ENCODE data around the gene PRPF19. TPM values are rescaled to one million over a fixed set of nuclear protein-coding genes. Genes with fewer than 3 reads are reported as not detected.
A peak's percentile ranks its signal among the peaks of the same experiment; 100 is the strongest.
"Not testable (repeated sequence)": the region's sequence is repeated elsewhere in the genome, so short reads cannot be mapped to it uniquely, and the experiment has no call there.

PRPF19 gene
- total RNA-seq, 1 experiment from 2014 or later = 91.2 TPM

DNA sequence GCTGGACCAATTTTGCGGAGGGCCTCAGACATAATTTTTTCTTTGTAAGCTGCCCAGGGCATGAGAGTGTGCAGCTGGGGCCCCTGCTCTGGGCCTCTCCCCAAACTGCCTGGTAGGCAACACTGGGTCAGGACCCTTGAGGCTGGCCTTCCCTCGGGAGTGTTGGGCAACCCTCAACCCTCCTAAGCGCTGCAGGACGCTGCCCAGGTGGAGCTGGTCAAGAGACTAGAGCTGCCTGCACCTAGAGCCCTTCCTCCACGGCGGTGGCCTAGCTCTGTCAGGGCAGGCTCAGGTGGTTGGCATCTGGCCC is 17.4 kb upstream of the PRPF19 start:
- no peak for DNase-seq (ENCODE audit: low read depth)

DNA sequence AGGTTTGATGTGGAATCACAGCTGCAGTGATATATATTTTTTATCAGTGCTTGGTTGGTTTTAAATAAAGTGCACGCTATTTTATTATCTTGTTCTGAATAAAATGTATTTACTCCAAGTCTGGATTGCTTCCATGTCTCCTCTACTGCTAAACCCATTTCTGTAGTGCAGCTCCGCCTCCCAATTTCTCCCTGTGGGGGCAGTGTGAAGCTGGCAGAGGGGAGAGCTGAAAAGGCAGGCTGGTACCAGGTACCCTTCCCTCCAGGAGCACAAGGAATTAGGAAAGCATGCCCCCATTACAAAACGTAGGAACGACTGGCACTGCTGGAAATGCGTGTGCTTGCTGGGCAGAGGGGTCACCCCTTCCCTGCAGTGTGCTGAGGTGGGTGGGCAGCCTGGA is 16.9 kb upstream of the PRPF19 start:
- DNase-seq (ENCODE audit: low read depth) = no peak

DNA sequence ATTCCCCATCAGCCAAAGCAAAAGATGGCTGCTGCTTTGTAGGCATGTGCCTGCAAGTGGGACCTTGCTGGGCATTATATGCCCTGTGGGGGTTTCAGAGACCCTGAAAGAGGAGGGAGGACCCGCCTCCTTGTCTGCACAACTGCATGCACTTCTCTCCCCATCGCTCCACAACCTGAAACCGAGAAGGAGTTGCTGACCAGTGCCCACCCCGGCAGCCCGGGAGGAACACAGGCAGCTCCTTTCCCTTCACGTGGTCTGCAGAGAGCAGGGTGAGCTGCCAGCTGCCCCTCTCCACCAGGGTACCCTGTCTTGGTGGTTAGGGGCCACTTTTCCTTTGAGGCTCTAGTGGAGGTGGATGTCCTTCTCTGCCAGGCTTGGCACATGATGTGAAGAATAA is 16.5 kb upstream of the PRPF19 start:
- DNase-seq (ENCODE audit: low read depth) = no peak

DNA sequence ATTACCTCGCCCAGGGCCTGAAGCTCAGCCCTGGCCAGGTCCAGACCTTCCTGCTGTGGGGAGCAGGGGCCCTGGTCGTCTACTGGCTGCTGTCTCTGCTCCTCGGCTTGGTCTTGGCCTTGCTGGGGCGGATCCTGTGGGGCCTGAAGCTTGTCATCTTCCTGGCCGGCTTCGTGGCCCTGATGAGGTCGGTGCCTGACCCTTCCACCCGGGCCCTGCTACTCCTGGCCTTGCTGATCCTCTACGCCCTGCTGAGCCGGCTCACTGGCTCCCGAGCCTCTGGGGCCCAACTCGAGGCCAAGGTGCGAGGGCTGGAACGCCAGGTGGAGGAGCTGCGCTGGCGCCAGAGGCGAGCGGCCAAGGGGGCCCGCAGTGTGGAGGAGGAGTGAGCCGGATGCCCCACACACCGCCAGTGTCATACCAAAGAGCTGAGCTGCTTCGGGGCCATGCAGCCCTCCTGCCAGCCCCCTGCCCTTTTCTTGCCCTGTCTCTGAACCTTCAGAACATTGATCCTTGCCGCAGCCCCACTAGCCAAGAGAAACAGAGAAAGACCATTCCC is 15.5 kb upstream of the PRPF19 start:
- DNase-seq (ENCODE audit: low read depth) = no peak

DNA sequence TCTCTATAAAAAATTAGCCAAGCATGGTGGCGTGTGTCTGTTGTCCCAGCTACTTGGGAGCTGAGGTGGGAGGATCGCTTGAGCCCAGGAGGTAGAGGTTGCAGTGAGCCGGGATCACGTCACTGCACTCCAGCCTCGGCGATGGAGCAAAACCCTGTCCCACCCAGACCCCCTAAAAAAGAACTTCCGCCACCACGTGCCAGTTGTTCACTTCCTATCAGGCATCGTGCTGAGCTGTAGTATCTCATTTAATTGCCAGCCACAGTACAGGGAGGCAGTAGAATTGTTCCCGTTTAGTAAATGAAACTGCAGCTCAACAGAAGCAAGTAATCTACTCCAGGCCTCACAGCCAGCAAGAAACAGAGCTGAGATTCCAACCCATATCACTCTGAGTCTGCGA is 14.9 kb upstream of the PRPF19 start:
- DNase-seq (ENCODE audit: low read depth) = no peak

DNA sequence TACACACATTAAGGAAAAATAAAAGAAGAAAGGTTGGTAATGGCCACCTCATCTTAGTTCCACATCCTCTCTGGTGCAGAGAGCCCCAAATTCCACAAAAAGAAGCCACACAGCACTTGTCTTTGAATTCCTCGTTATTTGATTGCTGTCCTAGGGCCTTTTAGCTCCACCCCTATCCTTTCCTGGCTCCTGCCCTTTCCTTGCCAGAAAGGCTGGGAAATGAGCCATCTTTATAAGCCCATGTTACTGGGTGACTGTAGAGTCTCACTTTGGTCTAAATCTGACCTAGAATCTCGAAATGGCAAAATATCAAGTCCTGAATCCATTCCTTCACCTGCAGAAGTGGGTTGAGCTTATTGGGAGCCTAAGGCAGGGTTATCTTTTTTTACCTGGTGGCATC is 13.6 kb upstream of the PRPF19 start:
- DNase-seq (ENCODE audit: low read depth) = no peak

DNA sequence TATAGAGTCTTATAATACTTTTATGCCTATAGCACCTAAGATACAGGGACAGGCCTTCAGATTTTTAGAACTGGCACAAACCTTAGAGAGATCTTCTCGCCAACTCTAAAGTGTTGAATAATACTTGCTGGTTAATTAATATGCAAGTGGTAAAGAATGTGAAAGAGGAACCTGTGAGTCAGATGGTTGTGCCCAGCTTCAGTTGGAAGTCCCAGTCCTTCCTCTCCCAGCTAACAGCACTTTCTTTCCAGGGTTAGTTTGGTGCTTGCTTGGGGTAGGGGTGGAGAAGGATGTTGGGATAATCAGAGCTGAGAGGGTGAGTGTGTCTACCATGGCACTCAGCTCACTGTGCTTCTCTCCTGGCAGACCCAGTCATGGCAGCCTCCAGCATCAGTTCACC is 12.9 kb upstream of the PRPF19 start:
- DNase-seq (ENCODE audit: low read depth) = no peak

DNA sequence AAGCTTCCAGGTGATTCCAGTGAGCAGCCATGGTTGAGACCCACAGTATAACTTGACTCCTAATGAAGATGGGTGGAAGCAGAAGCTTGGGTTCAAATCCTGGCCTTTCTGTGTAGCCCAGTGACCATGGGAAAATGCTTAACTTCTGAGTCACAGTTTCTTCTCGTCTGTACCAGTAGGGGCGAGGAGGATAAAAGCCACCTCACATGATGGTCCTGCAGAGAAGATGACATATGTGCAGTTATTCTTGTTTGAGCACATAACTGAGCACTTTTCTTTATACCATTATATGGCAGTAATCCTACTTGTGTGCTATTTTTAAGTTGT is 12.5 kb upstream of the PRPF19 start:
- DNase-seq (ENCODE audit: low read depth) = peak; percentile 27

DNA sequence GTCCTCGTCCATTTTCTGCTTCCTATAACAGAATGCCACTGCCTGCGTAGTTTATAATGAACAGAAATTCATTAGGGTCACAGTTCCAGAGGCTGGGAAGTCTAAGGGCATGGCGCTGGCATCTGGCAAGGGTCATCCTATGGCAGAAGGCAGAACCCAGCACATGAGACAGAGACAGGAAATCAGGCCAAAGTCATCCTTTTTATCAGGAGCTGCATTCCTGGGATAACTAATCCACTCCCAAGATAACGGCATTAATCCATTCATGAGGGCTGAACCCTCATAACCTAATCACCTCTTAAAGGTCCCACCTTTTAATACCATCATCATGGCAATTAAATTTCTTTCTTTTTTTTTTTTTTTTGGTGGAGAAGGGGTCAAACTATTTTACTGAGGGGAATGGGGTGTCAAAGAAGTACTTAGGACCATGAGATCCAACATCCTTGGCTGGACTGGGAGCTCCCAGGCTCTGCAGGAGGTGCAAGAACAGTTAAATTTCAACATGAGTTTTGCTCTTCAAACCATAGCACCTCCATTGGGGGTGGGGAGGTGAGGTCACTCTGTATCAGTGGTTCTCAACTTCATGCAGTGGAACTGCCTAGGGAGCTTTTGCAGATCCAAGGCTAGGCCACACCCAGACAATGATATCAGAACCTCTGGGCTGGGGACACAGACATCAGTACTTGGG is 12.0 kb upstream of the PRPF19 start:
- no peak for DNase-seq (ENCODE audit: low read depth)

DNA sequence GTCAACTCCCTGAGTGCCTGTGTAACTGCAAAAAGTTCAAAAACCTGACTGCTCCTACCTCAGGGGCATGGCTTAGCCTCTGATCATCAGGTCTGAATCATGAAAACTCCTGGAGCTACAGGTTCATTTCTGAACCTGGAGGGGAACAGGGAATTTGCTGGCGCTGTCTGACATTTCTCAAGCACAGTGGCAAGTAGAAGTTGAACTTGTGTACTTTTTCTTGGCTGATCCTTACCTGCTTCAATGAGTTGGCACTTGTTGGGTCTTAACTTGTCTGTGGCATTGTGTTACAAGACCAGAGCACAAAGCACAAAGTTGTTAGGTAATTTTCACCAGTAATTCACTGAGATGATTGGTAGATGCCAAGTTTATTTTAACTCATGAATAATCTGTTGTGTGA is 10.9 kb upstream of the PRPF19 start:
- no peak for DNase-seq (ENCODE audit: low read depth)

DNA sequence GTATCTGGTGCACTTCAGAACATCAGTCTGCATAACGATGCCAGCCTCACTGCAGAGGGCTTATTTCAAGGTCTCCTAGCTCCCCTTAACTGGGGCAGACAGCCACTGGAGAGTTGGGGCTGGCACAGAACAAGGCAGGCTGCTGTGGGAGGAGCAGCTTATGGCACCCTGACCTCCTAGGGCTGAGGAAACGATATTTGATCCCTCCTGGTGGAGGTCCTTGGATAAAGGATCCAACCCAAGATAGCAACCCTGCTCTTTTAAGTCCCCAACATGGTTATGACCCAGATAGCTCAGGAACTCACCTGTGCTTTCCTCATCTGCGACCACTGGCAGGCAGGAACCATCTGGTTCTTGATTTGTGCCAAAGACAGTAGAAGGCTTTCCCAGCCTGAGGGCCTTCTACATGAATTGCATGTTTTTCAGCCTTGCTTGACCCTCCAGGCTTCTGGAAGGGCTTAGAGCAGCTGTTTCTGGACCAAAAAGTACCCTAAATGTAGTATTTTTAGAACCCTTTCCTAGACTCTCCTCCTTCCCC is 10.4 kb upstream of the PRPF19 start:
- DNase-seq (ENCODE audit: low read depth) = no peak

DNA sequence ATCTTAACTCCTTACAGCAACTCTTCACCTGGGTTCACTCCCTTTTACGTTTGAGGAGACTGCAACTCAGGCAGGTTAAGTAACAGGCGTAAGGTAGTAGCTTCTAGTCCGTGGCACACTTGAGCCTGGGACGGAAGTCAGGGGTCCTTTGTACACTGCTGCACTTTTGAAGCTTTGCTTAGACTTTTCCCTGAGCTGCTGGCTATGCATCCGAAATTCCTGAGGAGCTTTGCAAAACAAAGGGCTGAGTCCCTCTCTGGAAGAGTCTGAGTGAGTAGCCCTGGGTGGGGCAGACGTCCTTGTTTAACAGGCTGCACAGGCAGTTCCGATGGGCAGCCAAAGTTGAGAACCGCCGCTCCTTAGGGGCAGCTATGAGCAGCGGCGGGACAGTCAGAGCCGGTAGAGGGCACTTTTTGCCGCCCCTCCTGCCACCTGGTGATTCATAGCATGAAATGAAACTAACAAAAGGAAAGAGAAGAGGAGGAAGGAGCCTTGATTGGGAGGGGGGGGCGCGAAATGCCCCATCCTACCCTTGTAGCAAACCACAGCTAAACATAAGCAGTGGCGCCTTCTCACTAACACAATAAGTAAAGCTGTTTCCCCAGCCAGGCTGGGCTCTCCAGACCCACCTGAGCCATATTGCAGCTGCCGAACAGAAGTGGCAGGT is 9.0 kb upstream of the PRPF19 start:
- peak; percentile 81 for DNase-seq (ENCODE audit: low read depth)

DNA sequence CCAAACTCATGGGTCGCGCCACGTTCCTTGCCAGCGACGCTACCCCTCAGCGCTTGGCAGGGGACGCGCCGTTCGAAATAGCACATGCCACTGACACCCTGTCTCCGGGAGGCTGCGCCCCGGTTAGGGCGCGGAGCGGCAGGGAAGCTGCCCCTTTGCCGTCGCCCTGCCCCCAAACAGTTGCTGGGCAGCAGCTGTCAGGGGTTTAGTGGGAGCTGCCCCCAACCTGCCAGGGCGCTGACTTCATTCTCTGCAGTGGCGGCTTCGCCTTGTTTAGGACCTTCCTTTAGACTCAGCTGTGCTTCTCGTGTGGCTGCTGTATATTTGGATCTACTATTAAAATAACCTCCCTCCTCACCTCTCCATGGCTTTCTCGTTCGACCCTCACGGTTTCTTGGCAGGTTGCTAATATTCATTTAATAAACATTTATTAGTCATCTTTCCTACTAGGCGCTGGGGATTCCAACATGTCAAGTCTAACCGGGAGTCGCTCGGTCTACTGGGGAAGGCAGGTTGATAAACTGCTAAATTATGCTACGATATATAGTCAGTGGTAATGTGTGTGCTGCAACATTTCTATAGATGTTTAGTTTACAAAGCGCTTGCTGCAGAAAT is 8.4 kb upstream of the PRPF19 start:
- DNase-seq (ENCODE audit: low read depth) = peak; percentile 50

DNA sequence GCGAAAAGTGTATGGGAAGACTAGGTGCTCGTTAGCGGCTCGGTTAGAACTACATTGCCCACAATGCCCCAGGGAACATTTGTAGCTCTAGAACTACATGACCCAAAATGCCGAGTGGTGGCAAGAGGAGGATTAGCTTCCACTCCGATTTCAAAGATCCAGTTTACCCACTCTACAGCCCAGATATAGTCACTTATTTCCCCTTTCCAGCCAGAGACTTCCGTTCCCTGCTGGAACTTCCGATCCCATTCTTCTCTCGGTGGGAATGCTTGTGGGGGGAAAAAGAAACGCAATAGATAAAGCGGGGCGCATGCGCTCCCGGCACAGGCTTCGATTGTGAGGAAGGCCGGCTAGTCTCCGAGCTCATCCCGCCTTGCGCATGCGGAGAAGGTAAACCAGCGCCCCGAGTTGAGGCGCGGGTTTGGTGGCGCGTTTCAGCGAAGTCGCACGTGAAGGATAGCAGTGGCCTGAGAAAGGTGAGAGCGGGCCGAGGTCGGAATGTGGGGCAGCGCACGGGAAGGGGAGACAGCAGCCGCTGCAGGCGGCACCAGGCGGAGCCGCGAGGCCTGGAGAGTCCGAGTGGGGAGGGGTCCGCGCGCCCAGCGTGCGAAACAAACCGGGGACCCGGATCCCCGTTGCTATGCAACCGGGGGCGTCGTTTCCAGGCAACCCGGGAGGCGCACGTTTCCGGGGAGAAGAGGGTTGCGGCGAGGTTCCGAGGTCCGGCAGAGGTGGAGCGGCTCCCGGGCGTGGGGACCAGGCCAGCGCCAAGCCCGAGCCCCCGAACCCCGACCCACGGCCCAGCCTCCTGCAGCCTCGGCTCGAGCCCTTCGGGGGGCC is 7.6 kb upstream of the PRPF19 start, which contains the start of gene TMEM109:
Gene TMEM109 (plus strand): TSS at position 366 of the 840 bp plus-strand sequence. CDS start 5,536 bp downstream, outside the sequence.
- peak; percentile 91 for DNase-seq (ENCODE audit: low read depth)

DNA sequence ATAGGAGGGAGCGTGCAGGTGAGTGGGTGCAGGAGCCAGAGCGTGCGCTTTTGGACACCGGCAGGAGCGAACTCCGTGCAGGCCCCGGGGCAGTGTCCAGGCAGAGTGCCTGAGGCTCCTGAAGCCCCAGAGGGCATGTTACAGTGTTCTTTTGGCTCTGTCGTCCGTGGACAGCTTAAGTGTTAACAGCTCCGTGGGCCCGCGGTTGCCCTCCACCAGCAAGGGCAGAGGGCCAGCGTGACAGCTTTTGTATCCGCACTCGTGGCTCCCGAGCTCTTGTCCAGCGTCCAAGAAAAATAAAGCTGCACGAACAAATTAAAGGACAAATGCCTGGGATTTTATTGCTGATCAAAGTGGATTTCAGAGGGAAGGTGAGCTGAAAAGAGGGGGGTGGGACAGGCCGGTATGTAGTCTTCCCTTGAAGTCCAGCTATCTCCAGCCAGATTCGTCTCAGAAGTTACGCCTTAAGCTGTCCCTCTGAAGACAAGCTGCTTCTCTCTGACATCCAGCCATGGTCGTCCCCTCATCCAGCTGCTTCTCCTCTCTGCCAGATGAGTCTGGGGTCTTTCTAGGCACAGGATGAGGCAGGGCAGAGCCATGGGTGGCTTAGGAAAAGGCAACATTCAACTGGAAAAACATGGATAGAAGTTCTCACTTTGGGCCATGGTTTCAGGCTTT is 6.6 kb upstream of the PRPF19 start:
- no peak for DNase-seq (ENCODE audit: low read depth)

DNA sequence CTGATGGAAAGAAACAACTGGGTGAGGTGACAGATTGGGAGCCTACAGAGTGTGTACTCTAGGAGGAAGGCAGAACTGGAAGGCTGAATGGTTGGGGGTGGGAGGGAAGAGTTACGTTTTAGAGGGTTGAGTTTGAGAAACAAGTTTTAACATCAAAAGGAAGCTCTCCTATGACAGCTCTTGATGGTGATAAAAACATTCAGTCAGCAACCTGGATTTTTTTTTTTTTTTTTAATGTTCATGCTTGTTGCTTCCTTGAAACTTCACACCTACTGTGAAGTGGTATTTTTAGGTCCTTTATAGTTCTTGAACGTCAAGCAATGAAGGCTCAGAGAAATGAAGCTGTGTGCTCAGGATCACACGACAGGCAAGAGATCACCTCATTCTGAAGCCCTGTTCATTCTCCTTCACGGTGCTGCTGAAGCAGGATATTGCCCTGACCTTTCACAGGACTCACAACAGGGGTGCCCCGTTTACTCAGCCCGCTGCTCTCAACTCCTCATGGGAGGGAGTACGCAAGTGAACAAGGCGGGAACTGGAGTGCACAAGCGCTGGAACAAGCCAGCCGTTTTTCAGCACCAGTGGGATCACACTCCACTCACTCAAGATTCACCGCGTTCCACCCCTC is 6.0 kb upstream of the PRPF19 start:
- no peak for DNase-seq (ENCODE audit: low read depth)

DNA sequence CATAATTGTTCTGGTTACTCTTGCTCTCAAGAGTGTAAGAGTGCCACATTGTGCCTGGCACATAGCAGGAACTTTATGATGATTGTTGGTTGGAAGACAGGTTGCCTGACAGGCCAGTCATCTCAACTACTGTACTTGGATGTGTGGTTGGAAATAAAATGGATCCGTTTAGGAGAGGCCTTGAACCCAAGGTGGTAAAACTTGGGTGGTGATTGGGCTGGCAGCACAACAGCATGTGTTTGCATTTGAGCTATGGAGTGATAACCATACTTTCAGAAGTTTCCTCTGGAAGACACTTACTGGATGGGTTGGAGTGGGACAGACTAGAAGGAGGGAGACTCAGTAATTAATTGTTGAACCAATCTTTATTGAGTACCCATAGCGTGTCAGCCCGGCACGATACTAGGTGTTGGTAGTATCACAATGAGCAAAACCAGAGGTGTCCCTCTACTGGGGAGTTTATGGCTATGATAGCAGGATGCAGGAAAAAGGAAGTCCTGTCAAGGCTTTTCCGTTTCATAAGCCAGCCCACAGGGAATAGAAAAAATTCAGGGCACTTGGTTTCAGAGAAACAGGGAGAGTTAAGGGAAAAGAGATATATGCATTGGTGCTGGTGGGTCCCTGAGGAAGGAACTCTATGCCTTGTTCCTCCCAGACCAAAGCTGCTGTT is 4.5 kb upstream of the PRPF19 start:
- no peak for DNase-seq (ENCODE audit: low read depth)

DNA sequence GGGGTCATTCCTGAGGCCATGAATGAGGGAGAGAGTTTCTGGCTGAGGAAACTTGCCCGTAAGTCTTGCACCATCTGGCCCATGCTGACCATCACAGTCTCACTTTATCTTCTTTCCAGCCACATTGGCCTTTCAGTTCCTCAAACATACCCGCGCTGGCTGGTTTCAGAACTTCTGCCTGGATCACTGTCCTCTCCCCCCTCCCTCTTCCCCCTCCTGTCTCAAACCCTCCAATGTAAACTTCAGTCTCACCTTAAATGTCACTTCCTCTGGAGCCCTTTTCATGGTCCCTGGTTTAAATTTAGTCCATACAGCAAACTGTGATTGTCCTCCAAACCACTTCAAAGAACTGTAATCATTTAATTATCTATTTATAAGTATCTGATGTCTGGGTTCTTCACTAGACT is 3.9 kb upstream of the PRPF19 start:
- no peak for DNase-seq (ENCODE audit: low read depth)

DNA sequence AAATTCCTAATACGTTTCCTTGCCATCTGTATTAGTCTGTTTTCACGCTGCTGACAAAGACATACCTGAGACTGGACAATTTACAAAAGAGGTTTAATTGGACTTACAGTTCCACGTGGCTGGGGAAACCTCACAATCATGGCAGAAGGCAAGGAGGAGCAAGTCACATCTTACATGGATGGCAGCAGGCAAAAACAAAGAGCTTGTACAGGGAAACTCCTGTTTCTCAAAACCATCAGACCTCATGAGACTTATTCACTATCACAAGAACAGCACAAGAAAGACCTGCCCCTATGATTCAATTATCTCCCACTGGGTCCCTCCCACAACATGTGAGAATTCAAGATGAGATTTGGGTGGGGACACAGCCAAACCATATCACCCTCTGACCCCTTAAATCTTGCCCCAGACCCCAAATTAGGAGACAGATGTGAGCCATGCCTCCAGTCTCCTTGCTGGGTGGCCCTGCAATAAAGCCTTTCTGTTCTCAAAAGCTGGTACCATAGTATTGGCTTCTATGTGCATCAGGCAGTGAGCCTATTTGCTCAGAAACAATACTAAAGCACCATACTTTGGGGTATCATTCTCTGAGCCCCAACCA is 3.4 kb upstream of the PRPF19 start:
- DNase-seq (ENCODE audit: low read depth) = not testable (repeated sequence)

DNA sequence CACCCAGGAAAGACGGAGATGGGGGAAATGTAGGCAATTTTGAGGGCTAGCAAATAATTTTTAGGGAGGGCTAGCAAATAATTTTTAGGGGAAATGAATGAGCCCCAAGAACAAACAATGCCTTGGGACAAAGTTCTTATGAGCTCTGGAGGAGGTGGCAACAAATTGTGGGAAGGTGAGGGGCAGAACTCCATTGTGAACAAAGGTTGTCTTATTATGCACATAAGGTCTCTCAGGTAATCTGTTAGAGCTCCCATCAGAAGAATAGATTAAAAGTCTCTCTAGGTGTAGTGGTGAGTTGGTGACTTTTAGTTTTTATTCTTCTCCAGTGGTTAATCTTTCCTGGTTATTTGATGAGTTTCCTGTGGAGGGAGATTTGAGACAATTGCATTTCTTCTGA is 2.4 kb upstream of the PRPF19 start:
- DNase-seq (ENCODE audit: low read depth) = no peak
